ENCODE results near the gene STPG2.

DNA sequence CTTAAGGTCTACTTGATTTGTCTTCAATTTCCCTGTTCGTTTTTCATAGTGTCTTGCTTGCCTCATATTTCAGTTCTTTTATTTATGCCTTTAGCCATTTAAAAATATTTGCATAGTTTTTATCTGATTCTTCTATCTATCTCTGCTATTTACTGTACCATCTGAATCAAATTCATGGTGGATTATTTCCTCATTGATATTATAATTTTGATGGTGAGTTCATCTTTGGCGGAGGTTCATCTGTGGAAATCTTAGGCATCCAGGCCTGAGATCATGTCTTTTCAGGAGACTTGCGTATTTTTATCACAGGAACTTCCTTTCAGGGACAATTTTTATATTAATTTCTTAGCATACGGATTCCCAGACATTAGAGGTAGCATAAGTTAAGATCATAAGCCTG is 275.2 kb downstream of the STPG2 start:
- no peak for TF ChIP-seq CTCF (IDR thresholded peaks at IDR 0.05)
- no peak for TF ChIP-seq POLR2A (IDR thresholded peaks at IDR 0.05)
